ENCODE data around the gene COLEC11. TPM values are rescaled to one million over a fixed set of nuclear protein-coding genes. Genes with fewer than 3 reads are reported as not detected.

COLEC11 gene
- total and polyA plus RNA-seq, 2 of the 13 experiments (the other 11 are each of a cell fraction or from before 2014, with no cell fraction given), result 1.5 to 3.0 TPM

DNA sequence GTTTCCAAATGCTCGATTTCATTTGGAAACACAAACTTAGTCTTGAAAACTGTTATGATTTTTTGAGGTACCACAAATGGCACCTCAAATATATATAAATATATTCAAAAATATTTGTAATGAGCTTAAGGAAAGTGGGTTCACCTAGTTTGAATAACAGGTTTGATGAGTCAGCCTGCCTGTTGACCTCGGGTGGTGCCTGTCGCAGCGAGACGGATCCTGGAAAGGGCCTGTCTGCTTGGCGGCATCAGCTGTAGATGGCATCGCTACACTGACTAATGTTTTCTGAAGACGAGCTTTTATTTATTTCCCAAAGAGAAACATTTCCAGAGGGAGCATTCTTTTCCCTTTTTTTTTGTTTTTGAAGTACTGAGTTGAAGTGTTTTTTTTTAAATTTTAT is 70.0 kb downstream of the COLEC11 start:
- H3K9ac ChIP-seq (ENCODE audit: insufficient read depth, low read depth, low read length), result no peak overlapping the region
- no peak overlapping the region for H2AFZ ChIP-seq (ENCODE audit: low read length)
- TF ChIP-seq MAFK (conservative IDR thresholded peaks at IDR 0.05 in 1 of 2, IDR thresholded peaks at IDR 0.05 in 1 of 2; ENCODE audit: low read length in 2 of 2), result peak; percentile 26 to 27; a peak in 1 of 4 replicates
- TF ChIP-seq, protein P1, sequence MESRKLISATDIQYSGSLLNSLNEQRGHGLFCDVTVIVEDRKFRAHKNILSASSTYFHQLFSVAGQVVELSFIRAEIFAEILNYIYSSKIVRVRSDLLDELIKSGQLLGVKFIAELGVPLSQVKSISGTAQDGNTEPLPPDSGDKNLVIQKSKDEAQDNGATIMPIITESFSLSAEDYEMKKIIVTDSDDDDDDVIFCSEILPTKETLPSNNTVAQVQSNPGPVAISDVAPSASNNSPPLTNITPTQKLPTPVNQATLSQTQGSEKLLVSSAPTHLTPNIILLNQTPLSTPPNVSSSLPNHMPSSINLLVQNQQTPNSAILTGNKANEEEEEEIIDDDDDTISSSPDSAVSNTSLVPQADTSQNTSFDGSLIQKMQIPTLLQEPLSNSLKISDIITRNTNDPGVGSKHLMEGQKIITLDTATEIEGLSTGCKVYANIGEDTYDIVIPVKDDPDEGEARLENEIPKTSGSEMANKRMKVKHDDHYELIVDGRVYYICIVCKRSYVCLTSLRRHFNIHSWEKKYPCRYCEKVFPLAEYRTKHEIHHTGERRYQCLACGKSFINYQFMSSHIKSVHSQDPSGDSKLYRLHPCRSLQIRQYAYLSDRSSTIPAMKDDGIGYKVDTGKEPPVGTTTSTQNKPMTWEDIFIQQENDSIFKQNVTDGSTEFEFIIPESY (CRISPR knock-in tag; IDR thresholded peaks at IDR 0.05), result peak; percentile 66; the same call in 1 of the 2 replicates
- peak; percentile 72 for TF ChIP-seq FOSL2 (CRISPR knock-in tag; IDR thresholded peaks at IDR 0.05)
- no peak for TF ChIP-seq POLR2AphosphoS5 (IDR thresholded peaks at IDR 0.05; ENCODE audit: low read depth, low read length)
- H3K4me1 ChIP-seq (ENCODE audit: insufficient read depth, low read length), result peaks cover 32% of the 10 kb centered on the region
- POLR2A ChIA-PET, result interaction anchor here (0.9 to 1.8 kb wide), 3 partner anchors 9 to 107 kb away, joined by 3 to 8 read pairs (median 4); partner anchors contain the start of gene RNASEH1
- DNase-seq (ENCODE audit: low spot score), result peak; percentile 37
- no peaks in the 10 kb centered on the region for H3K9me3 ChIP-seq (ENCODE audit: low read length)
- no peak for ATAC-seq
- H3K36me3 ChIP-seq (replicated peaks in 1 of 2; ENCODE audit: control insufficient read depth in 1 of 2, insufficient read depth in 2 of 2, low read length in 2 of 2), result no peaks in the 10 kb centered on the region
- no peak overlapping the region for H3K4me3 ChIP-seq (replicated peaks in 1 of 3; ENCODE audit: insufficient read depth in 1 of 3, low read depth in 2 of 3, low read length in 3 of 3)
- no peak overlapping the region for H3K27ac ChIP-seq (ENCODE audit: extremely low read length, insufficient read depth, low read length)
- 34% methylated on average over 8 of the region's 8 CpGs for WGBS (ENCODE audit: low lambda C conversion rate)
- H4K20me1 ChIP-seq (ENCODE audit: insufficient read depth, low read length), result no peaks in the 10 kb centered on the region
- H3K27me3 ChIP-seq (ENCODE audit: control insufficient read depth in 1 of 2, insufficient read depth in 2 of 2, low read length in 2 of 2), result peaks cover 0 to 12% of the 10 kb centered on the region in 2 experiments; a peak in 2 of 5 replicates
- no peaks in the 10 kb centered on the region for H3K79me2 ChIP-seq (ENCODE audit: insufficient read depth, low read length)
- FAIRE-seq, result no peak
- BruUV-seq (replicated peaks), result no TSS peak
- CTCF ChIA-PET (ENCODE audit: low intra/inter-chr PET ratio, low total read pairs), result no interaction called here
- intact Hi-C loops (cut with micrococcal nuclease; ENCODE audit: unreplicated experiment), result no loop called here
- no peak overlapping the region for H3K4me2 ChIP-seq (ENCODE audit: low read depth, low read length)
- in situ Hi-C loops (cut with HindIII; ENCODE audit: extremely low pct_ligation_motif_present, low pct_unique_long_range_greater_than_20kb), result no loop called here

DNA sequence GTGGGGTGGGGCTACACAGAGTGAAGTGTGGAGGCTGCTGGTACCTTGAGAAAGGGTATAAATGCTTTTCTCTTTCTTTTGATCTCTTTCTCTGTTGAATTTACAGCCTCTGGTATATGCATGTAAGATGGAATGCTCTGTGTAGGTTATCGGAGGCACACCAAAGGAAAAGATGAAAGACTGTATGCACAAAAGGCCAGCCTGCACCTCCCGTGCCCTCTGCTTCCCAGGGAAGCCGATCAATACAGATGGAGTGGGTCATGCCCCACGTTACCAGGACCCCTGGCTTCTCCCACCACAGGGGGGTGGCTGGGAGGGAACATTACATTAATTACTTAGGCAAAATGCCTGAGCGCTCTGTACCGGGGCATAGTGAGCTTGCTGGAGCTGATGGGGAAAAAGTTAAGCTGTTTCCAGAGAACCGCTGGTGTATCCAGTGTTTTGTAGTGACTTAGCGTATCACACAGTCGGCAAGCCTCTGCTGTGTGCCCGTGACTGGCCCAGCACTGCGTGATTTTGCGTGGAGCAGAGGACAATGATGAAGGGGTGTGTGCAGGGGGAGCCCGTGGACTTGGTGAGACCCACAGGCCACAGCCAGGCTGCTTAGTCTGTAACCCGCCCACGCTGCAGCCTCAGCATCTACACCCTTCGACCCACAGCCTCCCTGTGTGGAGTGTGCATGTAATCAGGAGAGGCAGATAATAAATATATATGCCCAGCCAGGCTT is 71.1 kb downstream of the COLEC11 start:
- Histone ChIP-seq H3K4me2 (ENCODE audit: low read depth, low read length) (peak overlapping the region; percentile 44), H3K4me1 (ENCODE audit: insufficient read depth, low read length) (peaks cover 28% of the 10 kb centered on the region), H3K9ac (ENCODE audit: insufficient read depth, low read depth, low read length) (no peak overlapping the region), H3K4me3 (replicated peaks in 1 of 3; ENCODE audit: insufficient read depth in 1 of 3, low read depth in 2 of 3, low read length in 3 of 3) (no peak overlapping the region), H3K27ac (ENCODE audit: extremely low read length, insufficient read depth, low read length) (no peak overlapping the region), H2AFZ (ENCODE audit: low read length) (no peak overlapping the region), H3K36me3 (replicated peaks in 1 of 2; ENCODE audit: control insufficient read depth in 1 of 2, insufficient read depth in 2 of 2, low read length in 2 of 2) (no peaks in the 10 kb centered on the region), H3K9me3 (ENCODE audit: low read length) (no peaks in the 10 kb centered on the region), H4K20me1 (ENCODE audit: insufficient read depth, low read length) (no peaks in the 10 kb centered on the region), H3K27me3 (ENCODE audit: control insufficient read depth in 1 of 2, insufficient read depth in 2 of 2, low read length in 2 of 2) (peaks cover 3 to 18% of the 10 kb centered on the region in 2 experiments; a peak in 3 of 5 replicates), H3K79me2 (ENCODE audit: insufficient read depth, low read length) (no peaks in the 10 kb centered on the region)
- POLR2A ChIA-PET, result interaction anchor here (1.8 kb wide), 1 partner anchor 10 kb away, joined by 8 read pairs; no protein-coding TSS in a partner anchor
- ATAC-seq (peak; percentile 64), FAIRE-seq (no peak), DNase-seq (ENCODE audit: low spot score) (peak; percentile 76)
- BruUV-seq (replicated peaks), result no TSS peak
- 19% methylated on average over 16 of the region's 16 CpGs for WGBS (ENCODE audit: low lambda C conversion rate)
- in situ Hi-C loops (cut with HindIII; ENCODE audit: extremely low pct_ligation_motif_present, low pct_unique_long_range_greater_than_20kb), result no loop called here
- CTCF ChIA-PET (ENCODE audit: low intra/inter-chr PET ratio, low total read pairs), result no interaction called here
- intact Hi-C loops (cut with micrococcal nuclease; ENCODE audit: unreplicated experiment), result no loop called here
- TF ChIP-seq BCL6 (CRISPR knock-in tag; IDR thresholded peaks at IDR 0.05) (peak; percentile 95), FOXP1 (IDR thresholded peaks at IDR 0.05) (no peak), FOXP1 (CRISPR knock-in tag; IDR thresholded peaks at IDR 0.05) (0 out of 2 replicates have a peak, but pooled peaks have one; percentile 18), TCF7 (IDR thresholded peaks at IDR 0.05; ENCODE audit: low read depth) (peak; percentile 82), ETV6 (CRISPR knock-in tag; conservative IDR thresholded peaks at IDR 0.05) (no peak), EP300 (IDR thresholded peaks at IDR 0.05; ENCODE audit: low read depth in 2 of 2, low read length in 2 of 2) (peak in 1 of 2 experiments; percentile 53; a peak in 1 of 4 replicates), EP300 (CRISPR knock-in tag; IDR thresholded peaks at IDR 0.05; ENCODE audit: borderline replicate concordance) (no peak), ZNF530 (CRISPR knock-in tag; IDR thresholded peaks at IDR 0.05; ENCODE audit: low read depth) (no peak), NCOA2 (CRISPR knock-in tag; IDR thresholded peaks at IDR 0.05) (peak; percentile 72), KAT7 (CRISPR knock-in tag; IDR thresholded peaks at IDR 0.05; ENCODE audit: borderline replicate concordance) (no peak)
- TF ChIP-seq, protein P2, sequence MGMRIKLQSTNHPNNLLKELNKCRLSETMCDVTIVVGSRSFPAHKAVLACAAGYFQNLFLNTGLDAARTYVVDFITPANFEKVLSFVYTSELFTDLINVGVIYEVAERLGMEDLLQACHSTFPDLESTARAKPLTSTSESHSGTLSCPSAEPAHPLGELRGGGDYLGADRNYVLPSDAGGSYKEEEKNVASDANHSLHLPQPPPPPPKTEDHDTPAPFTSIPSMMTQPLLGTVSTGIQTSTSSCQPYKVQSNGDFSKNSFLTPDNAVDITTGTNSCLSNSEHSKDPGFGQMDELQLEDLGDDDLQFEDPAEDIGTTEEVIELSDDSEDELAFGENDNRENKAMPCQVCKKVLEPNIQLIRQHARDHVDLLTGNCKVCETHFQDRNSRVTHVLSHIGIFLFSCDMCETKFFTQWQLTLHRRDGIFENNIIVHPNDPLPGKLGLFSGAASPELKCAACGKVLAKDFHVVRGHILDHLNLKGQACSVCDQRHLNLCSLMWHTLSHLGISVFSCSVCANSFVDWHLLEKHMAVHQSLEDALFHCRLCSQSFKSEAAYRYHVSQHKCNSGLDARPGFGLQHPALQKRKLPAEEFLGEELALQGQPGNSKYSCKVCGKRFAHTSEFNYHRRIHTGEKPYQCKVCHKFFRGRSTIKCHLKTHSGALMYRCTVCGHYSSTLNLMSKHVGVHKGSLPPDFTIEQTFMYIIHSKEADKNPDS (CRISPR knock-in tag; IDR thresholded peaks at IDR 0.05), result 0 out of 2 replicates have a peak, but pooled peaks have one; percentile 12
